ENCODE data around the gene CCDC183. TPM values are rescaled to one million over a fixed set of nuclear protein-coding genes. Genes with fewer than 3 reads are reported as not detected.
A peak's percentile ranks its signal among the peaks of the same experiment; 100 is the strongest.

Gene CCDC183
- total RNA-seq, 1 experiment from 2014 or later, result 1.1 TPM

DNA sequence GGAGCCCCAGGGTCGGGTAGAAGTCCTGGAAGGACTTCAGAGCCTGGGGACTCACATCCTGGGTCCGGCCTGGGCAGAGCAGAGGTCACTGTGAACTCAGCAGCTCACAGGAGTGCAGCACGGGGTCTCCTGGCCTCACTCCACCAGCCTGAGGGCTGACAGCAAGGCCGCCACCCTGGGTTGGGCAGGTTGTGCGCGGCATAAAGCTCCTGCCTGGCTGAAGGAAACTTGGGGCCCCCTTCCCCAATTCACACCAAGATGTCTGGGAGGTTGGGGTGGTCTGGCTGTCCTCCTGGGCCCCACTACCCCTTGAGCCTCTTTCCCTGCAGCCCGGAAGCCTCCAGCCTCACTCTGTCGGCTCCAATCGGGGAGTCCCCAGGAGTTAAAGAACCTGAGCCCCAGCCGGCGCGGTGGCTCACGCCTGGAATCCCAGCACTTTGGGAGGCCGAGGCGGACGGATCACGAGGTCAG lies 33.9 kb upstream of the CCDC183 start:
- Mint-ChIP-seq H3K9me3 (peaks cover 0 to 5% of the 10 kb centered on the region in 2 experiments; a peak in 1 of 5 replicates), H3K36me3 (ENCODE audit: insufficient read depth in 1 of 3, low read depth in 3 of 3) (no peaks in the 10 kb centered on the region), H3K27ac (no peak overlapping the region), H3K4me3 (no peak overlapping the region), H3K4me1 (peaks cover 12 to 28% of the 10 kb centered on the region in 2 experiments; a peak in 3 of 4 replicates), H3K27me3 (ENCODE audit: low read depth) (peaks cover 9% of the 10 kb centered on the region)
- no peak overlapping the region for H3K27ac ChIP-seq (ENCODE audit: insufficient read length, low read depth, low read length)
- H3K9me3 ChIP-seq (ENCODE audit: control insufficient read depth, low read depth, low read length), result no peaks in the 10 kb centered on the region
- H3K4me1 ChIP-seq (ENCODE audit: insufficient read depth, low read length), result no peaks in the 10 kb centered on the region
- H2BK12ac ChIP-seq (ENCODE audit: insufficient read length, low read depth, low read length), result no peak overlapping the region
- no peak overlapping the region for H4K8ac ChIP-seq (replicated peaks; ENCODE audit: insufficient read length, low read depth, low read length)
- no peak overlapping the region for H2AFZ ChIP-seq (ENCODE audit: low read length)
- H2BK5ac ChIP-seq (ENCODE audit: insufficient read length, low read length), result no peak overlapping the region
- H3K14ac ChIP-seq (ENCODE audit: insufficient read depth, low read length), result no peak overlapping the region
- H3K23me2 ChIP-seq (ENCODE audit: insufficient read length, low read depth, low read length, poor library complexity, severe bottlenecking), result no peaks in the 10 kb centered on the region
- peak; percentile 31 for DNase-seq
- no peak overlapping the region for H2BK120ac ChIP-seq (ENCODE audit: low read depth, low read length, poor library complexity, severe bottlenecking)
- H2AK5ac ChIP-seq (ENCODE audit: insufficient read length, low read length), result no peak overlapping the region
- no peak overlapping the region for H2BK15ac ChIP-seq (ENCODE audit: low read depth, low read length)
- H4K91ac ChIP-seq (ENCODE audit: insufficient read length, low read depth, low read length), result no peak overlapping the region
- no peak overlapping the region for H3K9ac ChIP-seq (ENCODE audit: extremely low read depth, insufficient read length, low read length)
- H4K5ac ChIP-seq (ENCODE audit: insufficient read length, low read depth, low read length), result no peak overlapping the region
- no peak overlapping the region for H3K56ac ChIP-seq (ENCODE audit: insufficient read length, low read depth, low read length)
- H3K23ac ChIP-seq (ENCODE audit: insufficient read length, low read depth, low read length), result no peak overlapping the region
- no peak overlapping the region for H3T11ph ChIP-seq (ENCODE audit: low read length)
- H3K4me2 ChIP-seq (ENCODE audit: insufficient read depth, insufficient read length, low read length), result no peak overlapping the region
- H4K20me1 ChIP-seq (ENCODE audit: control insufficient read depth, insufficient read depth, insufficient read length), result no peaks in the 10 kb centered on the region
- WGBS (ENCODE audit: extremely low coverage, insufficient read length, low lambda C conversion rate), result no CpG with 5 or more reads among the region's 17 CpGs
- no peak overlapping the region for H3K18ac ChIP-seq (ENCODE audit: insufficient read length, low read depth, low read length)
- no peaks in the 10 kb centered on the region for H3K79me1 ChIP-seq (ENCODE audit: insufficient read depth, low read depth, low read length, poor library complexity, severe bottlenecking)
- H3K4ac ChIP-seq (ENCODE audit: low read depth, low read length), result no peak overlapping the region
- H2BK20ac ChIP-seq (ENCODE audit: low read depth, low read length, poor library complexity, severe bottlenecking), result no peak overlapping the region
- H3K27me3 ChIP-seq (ENCODE audit: insufficient read depth, low read length), result no peaks in the 10 kb centered on the region
- TF ChIP-seq, protein P1, sequence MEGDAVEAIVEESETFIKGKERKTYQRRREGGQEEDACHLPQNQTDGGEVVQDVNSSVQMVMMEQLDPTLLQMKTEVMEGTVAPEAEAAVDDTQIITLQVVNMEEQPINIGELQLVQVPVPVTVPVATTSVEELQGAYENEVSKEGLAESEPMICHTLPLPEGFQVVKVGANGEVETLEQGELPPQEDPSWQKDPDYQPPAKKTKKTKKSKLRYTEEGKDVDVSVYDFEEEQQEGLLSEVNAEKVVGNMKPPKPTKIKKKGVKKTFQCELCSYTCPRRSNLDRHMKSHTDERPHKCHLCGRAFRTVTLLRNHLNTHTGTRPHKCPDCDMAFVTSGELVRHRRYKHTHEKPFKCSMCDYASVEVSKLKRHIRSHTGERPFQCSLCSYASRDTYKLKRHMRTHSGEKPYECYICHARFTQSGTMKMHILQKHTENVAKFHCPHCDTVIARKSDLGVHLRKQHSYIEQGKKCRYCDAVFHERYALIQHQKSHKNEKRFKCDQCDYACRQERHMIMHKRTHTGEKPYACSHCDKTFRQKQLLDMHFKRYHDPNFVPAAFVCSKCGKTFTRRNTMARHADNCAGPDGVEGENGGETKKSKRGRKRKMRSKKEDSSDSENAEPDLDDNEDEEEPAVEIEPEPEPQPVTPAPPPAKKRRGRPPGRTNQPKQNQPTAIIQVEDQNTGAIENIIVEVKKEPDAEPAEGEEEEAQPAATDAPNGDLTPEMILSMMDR (conservative IDR thresholded peaks at IDR 0.05), result no peak
- no peaks in the 10 kb centered on the region for H3K79me2 ChIP-seq (ENCODE audit: insufficient read depth, low read length)
